D341Med (cell line): ENCODE measurements around the gene FMOD.
A peak's percentile ranks its signal among the peaks of the same experiment; 100 is the strongest.

Experiments used
- DNase-seq: peaks from one replicate; pipeline ENCODE4 v3.0.0; 2012; ENCODE audit warnings: low spot score

Gene FMOD

GRCh38 chr1:203351037-203351625 lies at the start of gene FMOD:
FMOD (minus strand) TSS chr1:203351122; CDS start chr1:203348270, 2,852 bp downstream.
- DNase-seq, result no peak

DNA sequence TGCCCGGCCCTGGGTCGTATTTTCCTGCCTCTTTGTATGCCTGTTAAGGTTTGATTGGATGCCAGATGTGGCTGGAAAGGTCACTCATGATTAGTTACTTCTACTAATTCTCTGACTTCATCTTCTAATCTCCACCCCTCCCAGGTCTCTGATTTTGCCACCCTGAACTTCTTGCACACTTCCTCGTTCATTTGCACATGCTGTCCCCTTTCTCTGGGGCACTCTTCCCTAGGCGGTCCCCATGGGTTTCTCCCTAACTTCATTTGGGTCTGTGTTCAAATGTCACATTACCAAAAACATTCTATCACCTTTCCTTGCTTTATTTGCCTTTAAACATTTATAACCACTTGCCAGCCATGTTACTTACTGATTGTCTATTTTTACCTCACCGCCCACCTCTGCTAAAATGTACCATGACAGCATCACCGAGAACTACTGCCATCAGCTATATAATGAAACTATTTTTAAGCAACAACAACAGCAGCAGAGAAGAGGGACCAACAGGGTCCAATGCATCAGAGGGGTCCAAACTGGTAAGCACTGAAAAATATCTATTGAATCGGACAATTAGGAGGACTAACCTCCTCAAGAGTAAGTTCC lies 45.8 kb upstream of the FMOD start:
- DNase-seq, result no peak

GRCh38 chr1:203395751-203396150 lies 44.8 kb upstream of the FMOD start:
- DNase-seq, result no peak

- DNase-seq, result no peak
Observed at GRCh38 chr1:203390298-203390697, 39.4 kb upstream of the FMOD start.

GRCh38 chr1:203388683-203389082 lies 37.8 kb upstream of the FMOD start:
- DNase-seq, result no peak

- DNase-seq, result no peak
Observed at GRCh38 chr1:203382026-203382425, 31.1 kb upstream of the FMOD start.

DNA sequence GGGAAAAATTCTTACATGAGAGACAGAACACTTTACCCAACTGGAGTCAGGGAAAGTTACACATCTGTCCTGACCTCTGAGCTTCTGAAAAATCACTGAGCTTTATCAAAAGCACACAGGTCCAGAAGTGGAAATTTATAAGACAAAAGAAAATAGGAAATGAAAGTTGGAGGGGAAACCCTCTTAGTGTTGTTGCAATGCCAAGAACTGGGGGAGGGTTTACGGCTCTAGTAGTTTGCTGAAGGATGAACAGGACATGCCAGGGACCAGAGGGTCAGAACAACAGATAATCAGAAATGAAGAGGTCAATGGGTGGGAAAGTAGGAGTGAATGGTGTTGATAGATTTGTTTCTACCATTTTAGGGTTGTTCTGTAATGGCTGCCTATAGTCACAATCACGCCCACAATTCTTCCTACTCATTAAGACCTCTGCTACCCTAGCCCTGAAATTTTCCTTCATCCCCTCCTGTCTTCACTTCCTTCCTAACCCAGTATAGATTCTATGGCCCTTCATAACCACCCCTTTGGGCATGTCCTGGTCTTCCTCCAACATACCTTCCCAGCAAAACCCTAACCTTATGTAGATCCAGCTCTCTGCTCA lies 30.3 kb upstream of the FMOD start:
- no peak for DNase-seq

DNA sequence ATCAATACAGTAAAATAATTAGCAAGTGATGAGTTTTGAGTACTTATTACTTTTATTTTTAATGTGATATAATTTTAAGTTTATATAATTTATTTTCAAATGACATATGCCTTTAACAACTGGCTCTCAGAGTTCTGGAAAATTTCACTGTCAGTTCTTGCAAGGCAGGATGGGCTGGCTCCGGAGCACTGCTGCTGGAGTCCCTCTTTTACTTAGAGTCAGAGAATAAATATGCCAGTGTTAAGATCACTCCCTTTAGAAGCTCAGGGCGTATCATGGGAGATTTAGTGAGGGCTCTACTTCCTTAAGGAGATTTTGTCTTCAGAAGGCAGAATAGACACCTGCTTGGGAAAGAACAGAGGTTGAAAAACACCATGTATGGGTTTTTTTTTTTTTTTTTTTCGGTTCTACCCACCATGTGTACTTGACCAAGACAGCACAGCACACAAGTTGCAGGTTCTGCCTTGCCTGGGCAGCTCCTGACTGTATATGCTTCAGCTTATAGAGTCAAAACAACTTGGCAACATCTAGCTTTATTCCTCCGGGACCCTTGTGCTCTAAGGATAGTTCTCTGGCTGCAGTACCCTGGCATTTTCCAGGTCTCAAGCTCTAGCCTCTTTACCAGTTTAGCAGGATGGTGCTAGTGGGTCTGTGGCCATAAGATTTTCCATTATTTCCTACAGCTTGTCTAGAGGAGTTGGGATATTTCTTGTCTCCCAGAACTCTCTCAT lies 29.7 kb upstream of the FMOD start:
- DNase-seq, result no peak

DNA sequence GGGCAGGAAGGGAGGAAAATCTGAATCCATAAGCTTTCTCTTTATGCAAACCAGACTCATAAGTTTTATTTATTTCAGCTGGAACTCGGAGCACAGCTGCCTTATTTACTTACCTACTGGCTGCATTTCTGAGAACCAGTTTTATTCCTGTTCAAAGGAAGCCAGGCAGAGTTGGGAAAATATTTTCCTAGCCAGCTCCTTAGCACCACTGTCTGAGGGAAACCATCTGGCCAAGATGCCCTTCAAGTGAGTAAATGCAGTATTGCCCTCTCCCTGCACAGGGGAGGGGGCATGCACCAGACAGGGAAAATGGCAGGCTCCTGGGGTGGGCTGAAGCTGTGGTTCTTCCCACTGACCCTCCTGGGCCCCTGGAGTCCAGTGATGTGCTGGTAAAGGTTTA lies 28.9 kb upstream of the FMOD start:
- DNase-seq, result no peak

- DNase-seq, result no peak
Observed at GRCh38 chr1:203378556-203379245, 27.8 kb upstream of the FMOD start.

GRCh38 chr1:203373991-203374390 lies 23.1 kb upstream of the FMOD start:
- DNase-seq, result no peak

DNA sequence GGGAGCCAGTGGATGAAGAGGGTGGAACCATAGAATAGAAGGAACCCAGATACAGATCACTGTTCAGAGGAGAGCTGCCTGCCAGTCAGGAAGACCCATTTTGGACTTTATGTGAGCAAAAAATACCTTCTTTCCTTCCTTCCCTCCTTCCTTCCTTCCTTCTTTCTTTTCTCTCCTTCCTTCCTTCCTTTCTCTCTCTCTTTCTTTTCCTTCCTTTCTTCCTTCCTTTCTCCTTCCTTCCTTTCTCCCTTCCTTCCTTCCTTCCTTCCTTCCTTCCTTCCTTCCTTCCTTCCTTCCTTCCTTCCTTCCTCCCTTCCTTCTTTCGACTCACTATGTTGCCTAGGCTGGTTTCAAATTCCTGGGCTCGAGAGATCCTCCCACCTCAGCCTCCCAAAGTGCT lies 22.1 kb upstream of the FMOD start:
- no peak for DNase-seq

GRCh38 chr1:203371288-203371687 lies 20.4 kb upstream of the FMOD start:
- peak; percentile 18 for DNase-seq

- DNase-seq, result peak; percentile 5
Observed at GRCh38 chr1:203369666-203370065, 18.7 kb upstream of the FMOD start.

- peak; percentile 21 for DNase-seq
Observed at GRCh38 chr1:203368624-203369451, 17.9 kb upstream of the FMOD start.

- no peak for DNase-seq
Observed at GRCh38 chr1:203367057-203367456, 16.1 kb upstream of the FMOD start.

GRCh38 chr1:203366476-203366875 lies 15.6 kb upstream of the FMOD start:
- DNase-seq, result no peak

- no peak for DNase-seq
Observed at GRCh38 chr1:203364806-203365205, 13.9 kb upstream of the FMOD start.

GRCh38 chr1:203364094-203364801 lies 13.3 kb upstream of the FMOD start:
- DNase-seq, result no peak

DNA sequence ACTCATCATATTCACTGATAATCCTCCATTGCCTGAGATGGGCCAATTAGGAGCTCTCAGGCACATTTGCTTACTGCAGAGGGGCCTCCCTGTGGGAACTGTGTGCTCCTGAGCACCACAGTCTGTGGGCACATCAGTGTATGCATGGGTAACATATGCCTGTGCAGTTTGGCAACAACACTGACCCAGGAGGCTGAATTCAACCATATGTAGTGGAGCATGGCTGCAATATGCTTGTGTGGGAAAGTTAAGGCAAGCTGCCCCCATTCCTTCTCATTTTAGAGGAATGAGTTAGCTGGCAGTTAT lies 11.8 kb upstream of the FMOD start:
- no peak for DNase-seq
